Measurements from ENCODE around the gene F10. TPM values are rescaled to one million over a fixed set of nuclear protein-coding genes. Genes with fewer than 3 reads are reported as not detected.

Gene F10
- total RNA-seq, 1 experiment from 2014 or later, result not detected

GRCh38 chr13:113086031-113086750 lies 36.4 kb upstream of the F10 start:
- no peaks in the 10 kb centered on the region for H3K27me3 ChIP-seq (ENCODE audit: low read length)
- H3K27ac ChIP-seq (ENCODE audit: low read length), result no peak overlapping the region
- no peaks in the 10 kb centered on the region for H3F3A ChIP-seq (ENCODE audit: low read length, unreplicated experiment)
- H3K9me3 ChIP-seq (ENCODE audit: low read length), result no peaks in the 10 kb centered on the region
- H3K9ac ChIP-seq (ENCODE audit: low read length), result no peak overlapping the region
- peaks cover 4% of the 10 kb centered on the region; the same call in 1 of the 2 replicates for H3K4me1 ChIP-seq (ENCODE audit: insufficient read depth, low read length)
- no peak overlapping the region for H3K4me3 ChIP-seq (ENCODE audit: low read length)
- no peaks in the 10 kb centered on the region for H4K20me1 ChIP-seq (ENCODE audit: low read length)
- no peaks in the 10 kb centered on the region for H3K79me2 ChIP-seq (ENCODE audit: low read length)
- intact Hi-C loops (cut with micrococcal nuclease), result no loop called here
- H3K9me2 ChIP-seq (replicated peaks; ENCODE audit: low read length), result no peaks in the 10 kb centered on the region
- TF ChIP-seq EZH2phosphoT487 (IDR thresholded peaks at IDR 0.05; ENCODE audit: borderline replicate concordance, low read length) (no peak), EZH2 (IDR thresholded peaks at IDR 0.05; ENCODE audit: low read length, unreplicated experiment) (no peak), CTCF (conservative IDR thresholded peaks at IDR 0.05; ENCODE audit: low read depth, low read length) (no peak)
- H2AFZ ChIP-seq (ENCODE audit: low read length), result no peak overlapping the region
- H3K4me2 ChIP-seq (ENCODE audit: low read length), result no peak overlapping the region
- H3K36me3 ChIP-seq (ENCODE audit: low read depth, low read length), result no peaks in the 10 kb centered on the region
- CTCF ChIA-PET, result no interaction called here
- DNase-seq (no peak), ATAC-seq (no peak)
- POLR2A ChIA-PET (ENCODE audit: unreplicated experiment), result no interaction called here
- BruUV-seq (replicated peaks), result no TSS peak

- intact Hi-C loops (cut with micrococcal nuclease), result no loop called here
- Histone ChIP-seq H3K4me1 (ENCODE audit: insufficient read depth, low read length) (peaks cover 4% of the 10 kb centered on the region; the same call in 1 of the 2 replicates), H3K4me2 (ENCODE audit: low read length) (no peak overlapping the region), H3K9me2 (replicated peaks; ENCODE audit: low read length) (no peaks in the 10 kb centered on the region), H3K9me3 (ENCODE audit: low read length) (no peaks in the 10 kb centered on the region), H3K27ac (ENCODE audit: low read length) (no peak overlapping the region), H3K27me3 (ENCODE audit: low read length) (no peaks in the 10 kb centered on the region), H3K36me3 (ENCODE audit: low read depth, low read length) (no peaks in the 10 kb centered on the region), H4K20me1 (ENCODE audit: low read length) (no peaks in the 10 kb centered on the region), H3K79me2 (ENCODE audit: low read length) (no peaks in the 10 kb centered on the region), H3K4me3 (ENCODE audit: low read length) (no peak overlapping the region), H2AFZ (ENCODE audit: low read length) (no peak overlapping the region), H3F3A (ENCODE audit: low read length, unreplicated experiment) (no peaks in the 10 kb centered on the region), H3K9ac (ENCODE audit: low read length) (no peak overlapping the region)
- no peak for TF ChIP-seq CTCF (conservative IDR thresholded peaks at IDR 0.05; ENCODE audit: low read depth, low read length)
- CTCF ChIA-PET, result no interaction called here
- ATAC-seq (no peak), DNase-seq (no peak)
- POLR2A ChIA-PET (ENCODE audit: unreplicated experiment), result no interaction called here
- BruUV-seq (replicated peaks), result no TSS peak
These were observed 35.3 kb upstream of the F10 start for GRCh38 chr13:113086991-113087922.

All from PC-3 (cell line).